Epidermal melanocyte (primary cell): ENCODE results near the gene OPN1MW2.
"Not testable (repeated sequence)": the region's sequence is repeated elsewhere in the genome, so short reads cannot be mapped to it uniquely, and the experiment has no call there.

Experiments
- DNase-seq: peaks from one replicate; pipeline ENCODE4 v3.0.0; 2011; ENCODE audit warnings: low spot score; ENCODE audit not compliant: insufficient read length

Gene OPN1MW2

DNA sequence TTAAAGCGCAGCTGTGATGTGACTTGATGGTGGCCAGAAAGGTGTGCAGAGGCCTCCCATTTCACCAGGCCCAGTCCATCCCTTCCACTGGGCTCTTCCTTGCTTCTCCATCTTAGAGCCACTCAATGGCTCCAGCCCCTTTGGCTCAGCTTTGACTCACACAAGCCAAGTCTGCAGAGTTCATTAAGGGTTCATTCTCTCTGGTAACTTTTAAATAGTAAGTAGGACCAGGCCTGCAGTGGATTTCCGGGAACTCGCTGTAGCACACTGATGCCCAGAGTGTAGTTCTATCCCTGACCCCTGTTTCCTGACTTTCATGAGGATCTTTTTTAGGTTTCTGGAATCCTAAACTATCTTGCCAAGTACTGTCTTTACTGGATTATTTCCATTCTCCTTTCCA is 49.7 kb downstream of the OPN1MW2 start:
- not testable (repeated sequence) for DNase-seq
